ENCODE data around the gene NTM. TPM values are rescaled to one million over a fixed set of nuclear protein-coding genes. Genes with fewer than 3 reads are reported as not detected.

Gene NTM
- total and polyA plus RNA-seq, 2 experiments from 2014 or later, result 2.2 to 4.9 TPM

GRCh38 chr11:131428853-131429252 lies 58.4 kb downstream of the NTM start:
- no peak overlapping the region for H2AFZ ChIP-seq
- H3K27me3 ChIP-seq, result no peaks in the 10 kb centered on the region
- no peaks in the 10 kb centered on the region for H3K9me2 ChIP-seq (replicated peaks; ENCODE audit: insufficient read depth)
- no peak for DNase-seq (ENCODE audit: low spot score)
- H3K4me2 ChIP-seq, result no peak overlapping the region
- H3K36me3 ChIP-seq (replicated peaks; ENCODE audit: insufficient read depth, low read depth), result no peaks in the 10 kb centered on the region
- H3K27ac ChIP-seq, result no peak overlapping the region
- H3K9me3 ChIP-seq (ENCODE audit: low read depth), result no peaks in the 10 kb centered on the region
- no peaks in the 10 kb centered on the region for H4K20me1 ChIP-seq (ENCODE audit: insufficient read depth, poor library complexity, severe bottlenecking)
- H3K79me2 ChIP-seq, result no peaks in the 10 kb centered on the region
- H3K4me3 ChIP-seq, result no peak overlapping the region
- 82% methylated on average over 5 of the region's 5 CpGs for WGBS (ENCODE audit: low lambda C conversion rate, missing lambda C conversion rate)
- TF ChIP-seq EZH2 (IDR thresholded peaks at IDR 0.05; ENCODE audit: borderline replicate concordance) (no peak), CTCF (IDR thresholded peaks at IDR 0.05; ENCODE audit: poor library complexity) (no peak), EZH2phosphoT487 (IDR thresholded peaks at IDR 0.05; ENCODE audit: low read depth, severe bottlenecking, unreplicated experiment) (no peak)
- H3K4me1 ChIP-seq (ENCODE audit: insufficient read depth), result no peaks in the 10 kb centered on the region

- 38% methylated on average over 11 of the region's 11 CpGs for WGBS (ENCODE audit: low lambda C conversion rate, missing lambda C conversion rate)
- no peak overlapping the region for H3K4me2 ChIP-seq
- TF ChIP-seq CTCF (IDR thresholded peaks at IDR 0.05; ENCODE audit: poor library complexity) (no peak), EZH2 (IDR thresholded peaks at IDR 0.05; ENCODE audit: borderline replicate concordance) (no peak)
- no peak overlapping the region for H3K27ac ChIP-seq
- no peak overlapping the region for H2AFZ ChIP-seq
- H3K79me2 ChIP-seq, result no peaks in the 10 kb centered on the region
- no peaks in the 10 kb centered on the region for H3K9me2 ChIP-seq (replicated peaks; ENCODE audit: insufficient read depth)
- no peak for DNase-seq (ENCODE audit: low spot score)
- no peak overlapping the region for H3K4me3 ChIP-seq
- no peaks in the 10 kb centered on the region for H3K4me1 ChIP-seq (ENCODE audit: insufficient read depth)
- H4K20me1 ChIP-seq (ENCODE audit: insufficient read depth, poor library complexity, severe bottlenecking), result no peaks in the 10 kb centered on the region
- no peaks in the 10 kb centered on the region for H3K27me3 ChIP-seq
- no peaks in the 10 kb centered on the region for H3K36me3 ChIP-seq (replicated peaks; ENCODE audit: insufficient read depth, low read depth)
- H3K9me3 ChIP-seq (ENCODE audit: low read depth), result no peaks in the 10 kb centered on the region
Observed at GRCh38 chr11:131430473-131431208, 60.2 kb downstream of the NTM start.

GRCh38 chr11:131441051-131441810 lies 70.8 kb downstream of the NTM start:
- Histone ChIP-seq H3K9me3 (ENCODE audit: low read depth) (no peaks in the 10 kb centered on the region), H3K4me3 (no peak overlapping the region), H3K27me3 (no peaks in the 10 kb centered on the region), H4K20me1 (ENCODE audit: insufficient read depth, poor library complexity, severe bottlenecking) (no peaks in the 10 kb centered on the region), H3K9me2 (replicated peaks; ENCODE audit: insufficient read depth) (no peaks in the 10 kb centered on the region), H3K79me2 (no peaks in the 10 kb centered on the region), H2AFZ (no peak overlapping the region), H3K27ac (no peak overlapping the region), H3K4me1 (ENCODE audit: insufficient read depth) (no peaks in the 10 kb centered on the region), H3K36me3 (replicated peaks; ENCODE audit: insufficient read depth, low read depth) (no peaks in the 10 kb centered on the region), H3K4me2 (no peak overlapping the region)
- DNase-seq (ENCODE audit: low spot score), result no peak
- TF ChIP-seq EZH2 (IDR thresholded peaks at IDR 0.05; ENCODE audit: borderline replicate concordance) (no peak), CTCF (IDR thresholded peaks at IDR 0.05; ENCODE audit: poor library complexity) (no peak), EZH2phosphoT487 (IDR thresholded peaks at IDR 0.05; ENCODE audit: low read depth, severe bottlenecking, unreplicated experiment) (no peak)
- WGBS (ENCODE audit: low lambda C conversion rate, missing lambda C conversion rate), result 88% methylated on average over 5 of the region's 5 CpGs

All from hepatocyte (in vitro differentiated cells).